Retinal pigment epithelial cell (primary cell): ENCODE data around the gene PDGFB.

Source experiments
- DNase-seq: peaks from one replicate; pipeline ENCODE4 v3.0.0-alpha.2; 2010; ENCODE audit warnings: low read depth
- H3K4me3 ChIP-seq: 2 replicates; pipeline ENCODE4 v1.5.1; 2011; ENCODE audit warnings: mild to moderate bottlenecking, low read length, control low read depth, moderate library complexity
- CTCF ChIP-seq: conservative IDR thresholded peaks from 2 replicates; pipeline ENCODE4 v1.5.1; 2011; ENCODE audit warnings: low read depth, low read length, control low read depth, inconsistent platforms

Gene PDGFB

DNA sequence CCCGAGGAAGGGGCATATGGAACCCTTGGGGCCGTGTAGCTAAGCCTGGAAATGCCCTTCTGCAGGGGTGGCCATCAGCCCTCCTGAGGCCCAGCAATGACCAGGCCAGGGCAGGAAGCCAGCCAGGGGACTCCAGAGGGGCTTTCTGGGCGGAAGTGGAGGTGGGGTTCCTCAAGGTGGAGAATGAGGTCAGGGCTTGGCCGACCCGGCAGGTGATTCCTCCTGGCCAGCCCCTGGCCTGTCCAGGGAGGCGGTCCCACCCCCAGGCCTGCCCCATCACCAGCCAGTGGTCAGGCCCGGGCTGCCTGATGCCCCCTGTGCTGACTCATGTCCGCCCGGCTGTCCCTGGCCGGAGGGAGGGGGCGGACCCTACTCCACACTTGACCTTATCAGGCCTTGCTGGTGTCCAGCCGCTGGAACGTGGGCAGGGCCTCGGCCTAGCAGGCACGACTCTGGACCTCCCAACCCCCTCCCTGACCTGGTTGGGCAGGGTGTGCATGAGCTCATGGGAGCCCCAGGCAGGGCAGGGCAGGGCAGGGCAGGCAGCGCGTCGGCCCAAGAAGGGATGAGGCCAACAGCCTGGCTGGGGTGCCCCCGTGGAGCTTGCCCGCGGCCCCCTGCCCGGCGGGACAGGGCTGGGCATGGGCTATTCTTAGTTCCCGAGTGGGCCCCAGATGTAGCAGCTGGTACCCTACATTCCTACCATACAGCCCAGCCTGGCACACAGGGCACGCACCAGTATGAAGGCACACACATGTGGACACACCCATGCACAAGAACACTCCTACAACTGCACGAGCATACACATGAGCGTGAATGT is 38.8 kb upstream of the PDGFB start:
- TF ChIP-seq CTCF = no peak
- no peak for DNase-seq
- no peak overlapping the region for H3K4me3 ChIP-seq

DNA sequence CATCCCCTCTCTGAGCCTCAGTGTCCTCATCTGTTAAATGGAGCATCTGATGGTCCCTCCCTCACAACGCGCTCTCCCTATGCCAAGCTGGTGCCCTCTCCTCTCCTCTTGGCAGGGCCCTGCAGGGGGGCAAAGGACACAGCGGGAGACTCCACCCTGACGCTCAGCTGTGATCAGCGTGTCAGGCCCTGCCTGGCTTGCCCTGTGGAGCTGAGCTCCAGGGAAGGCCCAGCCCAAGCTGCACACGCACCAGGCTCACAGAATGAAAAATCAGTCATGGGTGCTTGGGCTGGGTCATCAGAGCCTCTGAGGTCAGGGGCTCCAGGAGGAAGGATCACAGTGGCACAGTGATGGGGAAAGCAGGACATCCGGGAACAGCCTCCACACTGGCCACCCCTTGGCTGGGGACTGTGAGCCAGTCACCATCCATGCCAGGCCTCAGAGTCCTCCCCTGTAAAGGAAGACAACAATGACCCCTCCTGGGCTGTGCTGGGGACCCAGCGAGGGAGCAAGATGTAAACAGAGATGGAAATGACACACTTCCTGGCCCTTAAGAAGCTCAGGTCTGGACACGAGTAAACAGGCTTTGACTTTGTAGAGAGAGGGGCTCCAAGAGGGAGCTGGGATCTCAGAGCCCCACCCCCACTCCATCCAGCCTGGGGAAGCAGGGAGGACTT is 38.0 kb upstream of the PDGFB start:
- no peak for TF ChIP-seq CTCF
- H3K4me3 ChIP-seq = no peak overlapping the region

DNA sequence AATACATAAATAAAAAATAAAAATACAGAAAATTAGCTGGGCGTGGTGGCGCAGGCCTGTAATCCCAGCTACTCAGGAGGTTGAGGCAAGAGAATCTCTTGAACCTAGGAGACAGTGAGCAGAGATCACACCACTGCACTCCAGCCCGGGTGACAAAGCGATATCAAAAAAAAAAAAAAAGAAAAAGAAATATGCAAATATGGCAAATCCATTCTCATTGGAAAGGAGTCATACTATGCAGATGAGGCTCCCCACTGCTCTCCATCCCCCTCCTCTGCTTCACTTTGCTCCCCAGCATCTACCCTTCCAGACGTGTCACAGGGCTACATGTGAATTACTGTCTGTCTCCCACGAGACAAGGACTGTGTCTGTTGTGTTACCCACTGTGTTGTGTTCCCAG is 36.3 kb upstream of the PDGFB start:
- DNase-seq = no peak
- H3K4me3 ChIP-seq = no peak overlapping the region
- no peak for TF ChIP-seq CTCF

More for the DNA sequence above, 38.0 kb upstream of the PDGFB start:
- DNase-seq = no peak

DNA sequence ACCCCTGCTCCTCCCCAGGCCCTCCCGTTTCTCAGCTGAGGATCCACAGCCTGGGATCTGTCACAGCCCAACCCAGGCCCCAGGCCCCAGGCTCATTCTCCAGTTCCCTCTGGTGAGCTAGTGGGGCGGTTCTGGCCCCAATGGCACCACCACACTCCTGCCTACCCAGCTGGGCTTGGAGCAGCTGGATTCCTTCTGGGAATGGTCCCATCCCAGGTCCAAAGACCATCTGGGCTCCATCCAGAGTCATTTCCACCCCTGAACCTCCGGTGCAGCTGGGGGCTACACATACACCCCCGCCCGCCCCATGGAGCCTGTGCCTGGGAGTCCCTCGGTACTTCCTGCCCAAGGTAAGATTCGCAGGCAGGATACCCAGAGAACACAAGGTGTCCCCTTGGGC is 35.5 kb upstream of the PDGFB start:
- TF ChIP-seq CTCF = no peak
- no peak overlapping the region for H3K4me3 ChIP-seq
- no peak for DNase-seq

GRCh38 chr22:39279170-39279850 is 34.5 kb upstream of the PDGFB start:
- no peak overlapping the region for H3K4me3 ChIP-seq
- no peak for TF ChIP-seq CTCF
- DNase-seq = no peak

DNA sequence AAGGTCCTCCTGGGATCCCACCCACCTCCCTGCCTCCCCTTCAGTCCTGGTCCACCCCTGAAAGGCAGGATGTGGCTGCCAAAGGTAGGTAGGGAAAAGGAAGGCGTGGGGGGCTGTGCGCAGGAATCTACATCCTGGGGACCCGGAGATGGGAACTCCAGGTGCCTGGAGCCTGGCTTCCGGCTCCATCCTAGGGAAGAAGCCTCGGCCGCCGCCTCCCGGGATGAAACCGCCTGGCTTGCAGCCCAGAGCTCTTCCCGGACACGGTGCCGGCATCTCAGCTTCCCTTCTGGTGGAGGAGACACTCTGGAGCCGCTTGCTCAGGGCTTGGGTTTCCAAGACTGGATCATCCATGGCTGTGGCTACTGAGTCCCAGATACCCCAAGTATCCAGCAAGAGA is 33.3 kb upstream of the PDGFB start:
- H3K4me3 ChIP-seq = no peak overlapping the region
- DNase-seq = no peak
- TF ChIP-seq CTCF = no peak
